ENCODE data around the gene TXNDC12. TPM values are rescaled to one million over a fixed set of nuclear protein-coding genes. Genes with fewer than 3 reads are reported as not detected.

The TXNDC12 gene
- total and polyA plus RNA-seq, 9 of the 15 experiments (the other 6 are each of a cell fraction or from before 2014, with no cell fraction given), result 17.0 to 60.8 (median 37.8) TPM

GRCh38 chr1:51986718-51987117, 68.3 kb downstream of the TXNDC12 start:
- Histone ChIP-seq H4K20me1 (replicated peaks; ENCODE audit: control insufficient read depth, insufficient read depth, low read length) (no peaks in the 10 kb centered on the region), H3K79me2 (ENCODE audit: control insufficient read depth, insufficient read depth, low read length) (no peaks in the 10 kb centered on the region), H2AFZ (ENCODE audit: low read depth, low read length) (no peak overlapping the region), H3K27ac (ENCODE audit: extremely low read depth, low read depth, low read length) (no peak overlapping the region), H3K9ac (ENCODE audit: insufficient read depth in 1 of 2, low read depth in 2 of 2, low read length in 2 of 2) (no peak overlapping the region), H3K9me3 (replicated peaks; ENCODE audit: control insufficient read depth, insufficient read depth, low read depth, low read length) (no peaks in the 10 kb centered on the region), H3K9me1 (ENCODE audit: control insufficient read depth, insufficient read depth, low read length) (no peaks in the 10 kb centered on the region), H3K27me3 (ENCODE audit: control insufficient read depth in 2 of 2, insufficient read depth in 2 of 2, low read length in 2 of 2) (peaks cover 1 to 19% of the 10 kb centered on the region in 2 experiments; a peak in 4 of 5 replicates), H3K4me3 (no peak overlapping the region), H3K4me1 (replicated peaks in 1 of 2; ENCODE audit: control insufficient read depth in 2 of 2, insufficient read depth in 2 of 2, low read length in 2 of 2) (peaks cover 0 to 11% of the 10 kb centered on the region in 2 experiments; a peak in 3 of 5 replicates), H3K36me3 (ENCODE audit: control insufficient read depth, insufficient read depth, low read length) (no peaks in the 10 kb centered on the region), H3K4me2 (ENCODE audit: insufficient read depth, low read length) (no peak overlapping the region)
- WGBS (ENCODE audit: insufficient coverage, low coverage, missing lambda C conversion rate), result 9% methylated on average over 4 of the region's 4 CpGs
- no peak for ATAC-seq
- ChIA-PET CTCF (ENCODE audit: low intra/inter-chr PET ratio) (no interaction called here), POLR2A (interaction anchor here (0.6 to 1.4 kb wide), 6 partner anchors 10 to 272 kb away, joined by 3 to 6 read pairs (median 3); no protein-coding TSS in a partner anchor)
- no peak for FAIRE-seq
- BruUV-seq (replicated peaks), result no TSS peak
- intact Hi-C loops (cut with micrococcal nuclease), result no loop called here
- DNase-seq (ENCODE audit: extremely low read depth in 1 of 4, low spot score in 3 of 4), result no peak
- in situ Hi-C loops (cut with MboI), result no loop called here
- TF ChIP-seq MTF1 (CRISPR knock-in tag; IDR thresholded peaks at IDR 0.05; ENCODE audit: borderline replicate concordance) (no peak), BCOR (IDR thresholded peaks at IDR 0.05) (no peak), RBM34 (IDR thresholded peaks at IDR 0.05; ENCODE audit: borderline replicate concordance, insufficient read depth, low read length) (no peak), XRCC3 (IDR thresholded peaks at IDR 0.05) (no peak), CTBP1 (IDR thresholded peaks at IDR 0.05; ENCODE audit: borderline replicate concordance) (no peak), DPF2 (IDR thresholded peaks at IDR 0.05) (no peak), MEF2A (IDR thresholded peaks at IDR 0.05; ENCODE audit: control insufficient read depth, low read depth, low read length) (no peak), SOX6 (IDR thresholded peaks at IDR 0.05) (no peak), SAP30 (IDR thresholded peaks at IDR 0.05; ENCODE audit: borderline replicate concordance, insufficient read depth, low read depth, low read length, poor library complexity, severe bottlenecking) (no peak), BRF2 (IDR thresholded peaks at IDR 0.05; ENCODE audit: borderline replicate concordance, insufficient read depth, insufficient read length) (no peak), ZNF780A (CRISPR knock-in tag; IDR thresholded peaks at IDR 0.05) (no peak)
- TF ChIP-seq, protein P1, sequence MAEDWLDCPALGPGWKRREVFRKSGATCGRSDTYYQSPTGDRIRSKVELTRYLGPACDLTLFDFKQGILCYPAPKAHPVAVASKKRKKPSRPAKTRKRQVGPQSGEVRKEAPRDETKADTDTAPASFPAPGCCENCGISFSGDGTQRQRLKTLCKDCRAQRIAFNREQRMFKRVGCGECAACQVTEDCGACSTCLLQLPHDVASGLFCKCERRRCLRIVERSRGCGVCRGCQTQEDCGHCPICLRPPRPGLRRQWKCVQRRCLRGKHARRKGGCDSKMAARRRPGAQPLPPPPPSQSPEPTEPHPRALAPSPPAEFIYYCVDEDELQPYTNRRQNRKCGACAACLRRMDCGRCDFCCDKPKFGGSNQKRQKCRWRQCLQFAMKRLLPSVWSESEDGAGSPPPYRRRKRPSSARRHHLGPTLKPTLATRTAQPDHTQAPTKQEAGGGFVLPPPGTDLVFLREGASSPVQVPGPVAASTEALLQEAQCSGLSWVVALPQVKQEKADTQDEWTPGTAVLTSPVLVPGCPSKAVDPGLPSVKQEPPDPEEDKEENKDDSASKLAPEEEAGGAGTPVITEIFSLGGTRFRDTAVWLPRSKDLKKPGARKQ (CRISPR knock-in tag; IDR thresholded peaks at IDR 0.05), result no peak
- TF ChIP-seq, protein P2, sequence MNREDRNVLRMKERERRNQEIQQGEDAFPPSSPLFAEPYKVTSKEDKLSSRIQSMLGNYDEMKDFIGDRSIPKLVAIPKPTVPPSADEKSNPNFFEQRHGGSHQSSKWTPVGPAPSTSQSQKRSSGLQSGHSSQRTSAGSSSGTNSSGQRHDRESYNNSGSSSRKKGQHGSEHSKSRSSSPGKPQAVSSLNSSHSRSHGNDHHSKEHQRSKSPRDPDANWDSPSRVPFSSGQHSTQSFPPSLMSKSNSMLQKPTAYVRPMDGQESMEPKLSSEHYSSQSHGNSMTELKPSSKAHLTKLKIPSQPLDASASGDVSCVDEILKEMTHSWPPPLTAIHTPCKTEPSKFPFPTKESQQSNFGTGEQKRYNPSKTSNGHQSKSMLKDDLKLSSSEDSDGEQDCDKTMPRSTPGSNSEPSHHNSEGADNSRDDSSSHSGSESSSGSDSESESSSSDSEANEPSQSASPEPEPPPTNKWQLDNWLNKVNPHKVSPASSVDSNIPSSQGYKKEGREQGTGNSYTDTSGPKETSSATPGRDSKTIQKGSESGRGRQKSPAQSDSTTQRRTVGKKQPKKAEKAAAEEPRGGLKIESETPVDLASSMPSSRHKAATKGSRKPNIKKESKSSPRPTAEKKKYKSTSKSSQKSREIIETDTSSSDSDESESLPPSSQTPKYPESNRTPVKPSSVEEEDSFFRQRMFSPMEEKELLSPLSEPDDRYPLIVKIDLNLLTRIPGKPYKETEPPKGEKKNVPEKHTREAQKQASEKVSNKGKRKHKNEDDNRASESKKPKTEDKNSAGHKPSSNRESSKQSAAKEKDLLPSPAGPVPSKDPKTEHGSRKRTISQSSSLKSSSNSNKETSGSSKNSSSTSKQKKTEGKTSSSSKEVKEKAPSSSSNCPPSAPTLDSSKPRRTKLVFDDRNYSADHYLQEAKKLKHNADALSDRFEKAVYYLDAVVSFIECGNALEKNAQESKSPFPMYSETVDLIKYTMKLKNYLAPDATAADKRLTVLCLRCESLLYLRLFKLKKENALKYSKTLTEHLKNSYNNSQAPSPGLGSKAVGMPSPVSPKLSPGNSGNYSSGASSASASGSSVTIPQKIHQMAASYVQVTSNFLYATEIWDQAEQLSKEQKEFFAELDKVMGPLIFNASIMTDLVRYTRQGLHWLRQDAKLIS (CRISPR knock-in tag; IDR thresholded peaks at IDR 0.05), result no peak
- TF ChIP-seq, protein P3, sequence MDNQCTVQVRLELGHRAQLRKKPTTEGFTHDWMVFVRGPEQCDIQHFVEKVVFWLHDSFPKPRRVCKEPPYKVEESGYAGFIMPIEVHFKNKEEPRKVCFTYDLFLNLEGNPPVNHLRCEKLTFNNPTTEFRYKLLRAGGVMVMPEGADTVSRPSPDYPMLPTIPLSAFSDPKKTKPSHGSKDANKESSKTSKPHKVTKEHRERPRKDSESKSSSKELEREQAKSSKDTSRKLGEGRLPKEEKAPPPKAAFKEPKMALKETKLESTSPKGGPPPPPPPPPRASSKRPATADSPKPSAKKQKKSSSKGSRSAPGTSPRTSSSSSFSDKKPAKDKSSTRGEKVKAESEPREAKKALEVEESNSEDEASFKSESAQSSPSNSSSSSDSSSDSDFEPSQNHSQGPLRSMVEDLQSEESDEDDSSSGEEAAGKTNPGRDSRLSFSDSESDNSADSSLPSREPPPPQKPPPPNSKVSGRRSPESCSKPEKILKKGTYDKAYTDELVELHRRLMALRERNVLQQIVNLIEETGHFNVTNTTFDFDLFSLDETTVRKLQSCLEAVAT (IDR thresholded peaks at IDR 0.05), result no peak
